Suppressor macrophage treated with lipopolysaccharide for 1 hour (primary cell): ENCODE data around the gene FBXL4.

Experiments used
- DNase-seq, 3 donors: peaks; one replicate each; pipeline ENCODE4 v3.0.0-alpha.2; 2020 to 2022

FBXL4 gene

DNA sequence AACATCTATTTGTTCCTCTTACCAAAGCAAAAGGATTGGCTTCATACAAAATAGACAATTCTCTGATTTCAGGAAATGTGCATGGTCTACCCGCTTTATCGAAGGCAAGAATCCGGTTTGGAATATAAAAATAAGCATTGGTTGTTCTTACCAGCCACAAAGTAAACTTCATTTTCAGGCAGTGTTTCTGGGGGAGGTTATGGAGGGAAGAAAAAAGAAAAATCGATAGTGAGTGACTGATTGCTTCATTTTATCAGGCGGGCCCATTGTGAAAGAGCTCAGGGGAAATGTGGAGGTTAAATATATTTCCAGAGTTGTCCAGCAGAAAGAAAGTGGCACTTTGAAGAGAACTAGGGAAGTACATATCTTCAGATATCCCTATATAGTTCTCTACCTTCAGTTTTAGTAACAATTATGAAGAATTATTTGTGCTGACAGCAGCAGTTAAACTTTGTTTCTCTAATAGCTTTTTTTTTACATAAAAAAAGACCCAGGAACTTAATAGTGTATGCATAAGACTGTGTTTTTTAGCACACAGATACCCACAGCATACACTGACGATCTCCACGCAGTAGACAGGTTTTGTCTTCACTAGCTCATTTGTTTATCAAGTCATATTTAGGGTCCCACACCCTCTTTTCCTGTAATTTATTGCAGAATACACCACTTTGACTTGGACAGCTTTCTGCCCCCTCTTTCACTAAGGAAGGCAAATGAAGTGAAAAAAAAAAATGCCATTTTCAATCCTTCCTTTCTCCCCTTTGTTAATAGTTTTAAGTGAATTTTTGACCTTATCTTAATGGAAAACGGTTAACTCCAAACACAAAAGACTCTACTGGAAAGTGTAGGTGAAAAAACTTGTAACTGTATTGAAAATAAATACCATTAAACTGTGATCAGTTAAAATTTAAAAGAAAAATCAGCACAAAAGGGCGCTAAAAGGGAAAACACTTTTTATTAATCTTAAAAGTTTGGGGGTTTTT is 110.5 kb downstream of the FBXL4 start:
- no peak for DNase-seq

DNA sequence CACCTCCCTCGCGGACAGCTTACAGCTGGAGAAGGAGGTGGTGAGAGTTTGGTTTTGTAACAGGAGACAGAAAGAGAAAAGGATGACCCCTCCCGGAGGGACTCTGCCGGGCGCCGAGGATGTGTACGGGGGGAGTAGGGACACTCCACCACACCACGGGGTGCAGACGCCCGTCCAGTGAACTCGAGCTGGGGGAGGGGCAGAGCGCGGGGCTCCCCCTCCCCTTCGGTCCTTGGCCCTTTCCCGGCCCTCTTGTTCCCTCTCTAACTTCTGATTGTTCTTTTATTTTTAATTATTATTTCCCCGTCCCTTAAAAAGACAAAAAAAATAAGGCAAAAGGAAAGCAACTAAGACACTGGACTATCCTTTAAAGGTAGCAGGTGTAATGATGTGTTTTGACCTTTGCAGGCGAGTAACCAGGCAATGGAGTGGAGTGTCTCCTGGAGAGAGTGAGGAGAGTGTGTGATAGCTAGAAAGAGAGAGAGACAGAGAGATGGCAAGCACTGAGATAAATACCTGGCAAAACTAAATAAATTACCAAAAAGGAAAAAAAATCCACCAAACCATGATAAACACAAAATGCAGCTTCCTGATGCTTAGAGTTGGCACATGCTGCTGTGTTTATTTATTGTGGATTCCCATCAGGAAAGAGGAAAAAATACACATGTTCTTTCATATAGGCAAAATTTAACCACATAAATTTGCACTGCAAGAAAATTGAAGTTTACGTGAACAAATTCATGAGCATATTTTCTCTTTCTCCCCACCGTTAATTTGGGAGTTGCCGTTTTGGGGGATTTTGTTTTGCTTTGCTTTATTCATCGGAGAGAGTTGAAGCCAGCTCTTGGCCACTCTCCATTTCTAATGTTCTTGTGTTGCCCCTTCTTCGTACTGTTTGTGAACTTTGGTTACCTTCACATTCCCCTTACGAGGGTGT is 111.5 kb downstream of the FBXL4 start:
- DNase-seq, result no peak

DNA sequence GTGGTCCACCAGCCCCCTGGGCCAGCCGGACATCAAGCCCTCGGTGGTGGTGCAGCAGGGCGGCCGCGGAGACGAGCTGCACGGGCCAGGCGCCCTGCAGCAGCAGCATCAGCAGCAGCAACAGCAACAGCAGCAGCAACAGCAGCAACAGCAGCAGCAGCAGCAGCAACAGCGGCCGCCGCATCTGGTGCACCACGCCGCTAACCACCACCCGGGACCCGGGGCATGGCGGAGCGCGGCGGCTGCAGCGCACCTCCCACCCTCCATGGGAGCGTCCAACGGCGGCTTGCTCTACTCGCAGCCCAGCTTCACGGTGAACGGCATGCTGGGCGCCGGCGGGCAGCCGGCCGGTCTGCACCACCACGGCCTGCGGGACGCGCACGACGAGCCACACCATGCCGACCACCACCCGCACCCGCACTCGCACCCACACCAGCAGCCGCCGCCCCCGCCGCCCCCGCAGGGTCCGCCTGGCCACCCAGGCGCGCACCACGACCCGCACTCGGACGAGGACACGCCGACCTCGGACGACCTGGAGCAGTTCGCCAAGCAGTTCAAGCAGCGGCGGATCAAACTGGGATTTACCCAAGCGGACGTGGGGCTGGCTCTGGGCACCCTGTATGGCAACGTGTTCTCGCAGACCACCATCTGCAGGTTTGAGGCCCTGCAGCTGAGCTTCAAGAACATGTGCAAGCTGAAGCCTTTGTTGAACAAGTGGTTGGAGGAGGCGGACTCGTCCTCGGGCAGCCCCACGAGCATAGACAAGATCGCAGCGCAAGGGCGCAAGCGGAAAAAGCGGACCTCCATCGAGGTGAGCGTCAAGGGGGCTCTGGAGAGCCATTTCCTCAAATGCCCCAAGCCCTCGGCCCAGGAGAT is 112.4 kb downstream of the FBXL4 start:
- DNase-seq, result no peak

DNA sequence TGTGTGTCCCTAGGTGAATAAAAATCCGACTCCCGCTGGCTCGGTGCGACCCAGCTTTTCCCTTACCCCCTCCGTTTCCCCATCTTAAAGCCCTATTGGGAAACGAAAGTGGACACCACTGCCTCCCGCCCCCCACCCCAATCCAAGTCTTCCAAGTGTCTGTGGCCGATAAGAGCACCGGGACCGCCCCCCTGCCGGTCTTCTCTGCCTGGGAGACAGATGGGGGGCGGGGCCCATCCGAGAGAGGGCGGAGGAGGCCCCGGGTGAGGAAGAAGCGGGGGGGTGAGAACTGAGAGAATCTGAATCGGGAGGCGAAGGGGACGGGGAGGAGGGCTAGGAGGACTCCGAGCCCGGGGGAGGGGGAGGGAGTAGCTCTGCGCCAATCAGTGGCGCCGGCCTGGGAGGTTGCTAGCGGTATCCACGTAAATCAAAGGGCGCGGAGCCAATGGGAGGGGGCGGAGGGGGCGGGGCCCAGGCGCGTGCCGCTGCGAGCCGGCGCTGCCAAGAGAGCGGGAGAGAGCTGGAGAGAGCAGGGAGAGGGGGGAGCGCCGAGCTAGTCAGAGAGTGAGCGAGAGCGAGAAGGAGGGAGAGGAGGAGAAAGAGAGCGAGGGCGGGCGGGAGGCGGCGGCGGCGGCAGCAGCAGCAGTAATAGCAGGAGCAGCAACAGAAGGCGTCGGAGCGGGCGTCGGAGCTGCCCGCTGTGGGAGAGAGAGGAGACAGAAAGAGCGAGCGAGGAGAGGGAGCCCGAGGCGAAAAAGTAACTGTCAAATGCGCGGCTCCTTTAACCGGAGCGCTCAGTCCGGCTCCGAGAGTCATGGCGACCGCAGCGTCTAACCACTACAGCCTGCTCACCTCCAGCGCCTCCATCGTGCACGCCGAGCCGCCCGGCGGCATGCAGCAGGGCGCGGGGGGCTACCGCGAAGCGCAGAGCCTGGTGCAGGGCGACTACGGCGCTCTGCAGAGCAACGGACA is 113.4 kb downstream of the FBXL4 start, which contains the start of gene POU3F2:
Gene POU3F2 (plus strand): TSS at position 515 of the 972 bp plus-strand sequence. CDS start 300 bp downstream, at position 815.
- peak; percentile 70 to 81 (median 70) for DNase-seq

DNA sequence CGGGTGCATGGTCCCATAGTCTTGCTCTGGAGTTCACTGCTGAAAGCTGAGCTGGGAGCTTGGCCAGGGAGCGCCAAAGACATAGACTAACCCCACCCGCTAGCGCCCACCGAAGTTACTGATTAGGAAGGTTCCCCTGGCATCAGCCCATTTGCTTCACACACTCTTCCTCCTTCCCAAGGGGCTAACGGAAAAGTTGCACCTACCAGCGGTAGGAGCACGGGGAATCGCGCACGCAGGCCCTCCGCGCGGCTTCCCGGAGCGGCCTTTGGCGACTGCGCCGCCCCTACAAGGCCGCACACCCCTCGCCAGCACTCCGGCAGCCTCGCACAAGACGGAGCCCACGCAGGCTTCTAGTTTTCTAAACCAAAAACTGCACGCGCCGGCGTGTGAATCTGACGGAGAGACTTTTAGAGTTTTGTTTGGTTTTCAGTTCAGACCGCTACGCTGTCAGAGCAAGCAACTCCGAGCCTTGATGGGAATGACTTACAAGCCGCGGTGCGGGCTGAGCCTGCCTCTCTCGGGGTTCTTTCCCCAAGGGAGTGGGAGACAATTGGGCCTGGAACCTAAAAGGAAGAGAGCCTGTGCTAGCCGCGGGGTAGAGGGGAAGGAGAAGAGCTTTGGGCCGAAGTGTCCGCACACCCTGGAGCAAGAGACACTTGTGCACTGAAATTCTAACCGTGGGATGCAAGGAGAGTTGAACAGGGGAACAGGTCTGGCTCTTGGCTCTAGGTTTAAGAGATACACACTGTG is 114.3 kb downstream of the FBXL4 start:
- DNase-seq, result peak; percentile 32 to 49 (median 34)

DNA sequence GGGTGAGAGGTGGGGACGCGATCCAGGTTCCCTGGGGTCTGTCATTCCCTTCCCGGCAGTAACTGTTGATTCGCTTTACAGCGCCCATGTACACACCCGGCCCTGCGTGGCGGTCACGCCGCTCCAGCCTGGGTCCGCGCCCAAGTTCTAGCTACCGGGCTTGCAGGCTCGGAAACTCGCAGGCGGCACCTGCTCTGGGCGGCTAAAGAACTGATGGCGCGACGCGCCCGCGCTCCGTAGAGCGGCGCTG is 114.8 kb downstream of the FBXL4 start:
- no peak for DNase-seq

DNA sequence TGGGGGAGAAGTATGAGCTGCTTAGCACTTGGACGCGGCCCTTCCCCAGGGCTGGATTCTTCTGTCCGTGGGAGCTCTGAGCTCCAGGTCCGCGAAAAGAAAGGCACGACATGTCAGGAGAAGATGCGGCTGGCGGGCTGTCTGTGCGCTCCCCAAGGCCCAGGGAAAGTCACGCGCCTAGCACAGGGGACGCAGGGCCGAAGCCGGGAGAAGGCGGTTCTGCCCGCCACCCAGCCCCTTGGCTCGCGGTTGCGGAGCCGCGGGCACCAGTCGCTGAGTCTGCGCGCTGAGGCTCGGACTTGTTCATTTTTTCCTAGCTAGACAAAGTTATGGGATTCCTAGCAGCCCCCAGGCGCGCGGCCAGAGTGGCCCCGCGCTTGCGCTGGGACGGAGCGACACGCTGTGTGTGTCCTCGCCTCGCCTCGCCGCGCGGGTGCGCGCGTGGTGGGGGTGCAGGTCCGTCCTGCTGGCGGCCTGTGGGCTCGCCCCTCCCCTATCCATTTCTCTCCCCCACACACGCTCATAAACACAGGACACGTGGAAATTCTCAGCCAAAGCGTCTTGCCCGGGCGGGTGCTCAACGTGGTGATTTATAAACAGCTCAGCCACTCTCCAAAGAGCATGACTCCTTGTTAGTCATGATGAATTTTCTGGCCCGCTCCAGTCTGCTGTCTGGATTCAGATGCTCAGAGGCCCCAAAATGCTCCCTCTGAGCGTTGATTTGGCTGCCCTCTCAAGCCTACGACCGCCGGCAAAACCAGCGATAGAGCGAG is 115.3 kb downstream of the FBXL4 start:
- peak; percentile 54 to 62 (median 55) for DNase-seq

DNA sequence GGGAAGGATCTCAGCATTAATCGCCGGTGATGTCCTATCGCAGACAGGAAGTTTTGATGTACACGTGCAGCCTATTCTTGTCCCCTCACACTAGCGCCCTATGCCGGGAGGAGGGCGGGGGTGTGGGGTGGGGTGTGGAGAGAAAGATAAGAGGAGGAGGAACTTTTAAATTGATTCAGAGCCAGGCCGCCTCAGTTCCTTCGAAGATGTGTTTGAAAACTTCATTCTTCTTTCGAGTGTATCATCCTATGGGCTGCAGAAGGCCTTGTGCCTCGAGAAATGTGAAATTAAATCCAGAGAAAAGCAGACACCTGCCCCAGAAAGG is 115.8 kb downstream of the FBXL4 start:
- DNase-seq, result no peak

DNA sequence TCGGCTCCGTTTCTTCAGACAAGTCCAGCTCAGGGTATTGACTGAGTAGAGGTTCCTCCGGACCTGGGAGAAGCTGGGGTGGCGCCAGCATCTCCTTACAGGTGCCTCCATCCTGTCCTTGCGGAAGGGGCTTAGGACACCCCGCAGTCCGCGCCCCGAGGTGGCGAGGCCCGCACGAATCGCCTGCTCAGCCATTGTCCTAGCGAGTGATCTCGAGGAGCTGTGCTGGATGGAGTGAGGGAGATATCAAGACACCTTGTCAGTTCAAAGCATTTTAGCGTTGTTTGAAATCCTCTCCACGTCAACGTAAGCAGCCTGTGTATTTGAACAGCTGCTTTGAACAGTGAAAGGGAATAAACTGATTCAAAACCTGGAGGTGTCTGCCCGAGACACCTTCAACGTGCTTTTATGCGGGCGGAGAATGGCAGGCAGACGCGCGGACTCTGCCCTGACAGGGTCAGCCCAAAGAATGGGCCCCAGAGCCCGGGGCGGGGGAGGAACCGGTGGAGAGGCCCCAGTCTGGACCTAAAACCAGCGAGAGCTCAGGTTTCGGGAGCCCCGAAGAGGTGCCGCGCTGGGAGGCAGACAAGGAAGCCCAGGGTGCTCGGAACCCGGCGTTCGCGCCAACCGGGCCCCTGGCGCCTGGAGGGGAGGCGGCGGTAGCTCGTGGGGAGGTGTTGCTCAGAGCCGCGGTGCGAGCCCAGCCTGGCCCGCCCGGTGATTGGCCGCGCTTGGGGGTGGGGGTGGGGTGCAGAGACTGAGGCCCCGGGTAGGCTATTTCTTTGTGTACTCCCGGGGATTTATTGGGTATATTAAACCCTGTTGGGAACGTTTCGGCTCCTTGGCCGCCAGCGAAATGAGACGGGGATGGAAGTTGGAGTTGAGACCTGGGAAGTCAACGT is 116.4 kb downstream of the FBXL4 start:
- DNase-seq, result no peak

DNA sequence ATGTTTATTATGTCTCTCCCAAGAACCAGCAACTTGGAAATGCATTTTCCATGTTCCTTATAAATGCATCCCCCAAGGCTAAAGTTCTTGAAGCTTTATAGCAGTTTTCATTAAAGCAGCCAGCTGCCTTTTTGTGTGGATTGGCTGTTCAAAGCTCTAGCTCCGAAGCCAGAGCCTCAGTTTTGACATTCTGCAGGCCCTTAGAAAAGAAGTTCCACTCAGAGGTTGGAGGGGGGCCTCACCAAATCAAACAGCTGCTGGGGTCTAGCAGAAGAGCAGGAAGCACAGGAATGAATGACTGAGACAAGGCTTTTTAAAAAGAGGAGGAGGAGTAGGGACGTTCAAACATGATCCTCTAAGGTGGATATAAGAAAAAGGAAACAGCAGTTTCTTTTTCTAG is 117.6 kb downstream of the FBXL4 start:
- DNase-seq, result no peak

DNA sequence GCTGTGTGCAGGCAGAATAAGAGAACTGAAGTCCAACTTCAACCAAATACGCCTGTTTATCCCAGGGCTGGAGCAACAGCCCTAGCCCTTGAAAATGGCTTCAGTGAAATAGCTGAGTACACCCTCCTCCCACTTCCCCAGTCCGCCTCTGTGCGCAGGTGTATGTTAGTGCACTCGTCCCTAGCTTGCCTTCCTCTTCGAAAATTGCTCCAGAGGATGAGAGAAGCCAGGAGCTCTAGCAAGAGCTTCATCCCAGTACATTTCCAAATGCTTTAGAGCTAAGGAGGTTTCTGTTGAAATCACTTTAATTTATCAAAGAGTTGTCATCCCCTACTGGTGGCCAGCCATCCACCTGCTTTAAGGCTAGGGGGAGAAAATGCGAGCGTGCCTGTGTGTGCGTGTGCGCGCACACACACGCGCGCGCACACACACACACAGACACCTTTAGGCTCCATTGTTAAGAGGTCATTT is 118.8 kb downstream of the FBXL4 start:
- no peak for DNase-seq

DNA sequence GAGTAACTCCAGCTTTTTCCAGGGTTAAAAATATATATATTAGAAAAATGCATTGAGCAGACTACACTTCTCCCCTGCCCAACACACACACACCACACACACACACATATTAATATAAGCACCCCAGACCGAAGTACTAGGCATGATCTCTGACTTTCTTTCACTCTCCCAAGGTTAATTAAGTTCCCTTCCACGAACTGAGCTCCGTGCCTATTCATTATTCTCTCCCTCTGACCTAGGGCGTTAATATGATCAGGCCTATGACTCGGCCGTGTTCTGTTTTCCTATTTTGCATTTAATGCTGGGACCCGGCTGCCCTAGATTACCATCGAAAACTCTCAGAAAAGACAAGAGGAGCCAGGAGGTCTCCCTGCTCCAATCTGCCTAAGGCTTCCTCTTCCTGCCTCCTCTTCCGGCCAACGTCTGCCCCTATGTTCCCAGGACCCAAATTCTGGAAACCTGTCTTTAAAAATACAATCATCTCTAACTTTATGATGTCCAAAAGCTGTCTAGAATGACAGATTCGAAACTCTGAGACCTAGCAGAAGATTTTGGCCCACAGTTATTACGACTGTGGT is 119.4 kb downstream of the FBXL4 start:
- no peak for DNase-seq

DNA sequence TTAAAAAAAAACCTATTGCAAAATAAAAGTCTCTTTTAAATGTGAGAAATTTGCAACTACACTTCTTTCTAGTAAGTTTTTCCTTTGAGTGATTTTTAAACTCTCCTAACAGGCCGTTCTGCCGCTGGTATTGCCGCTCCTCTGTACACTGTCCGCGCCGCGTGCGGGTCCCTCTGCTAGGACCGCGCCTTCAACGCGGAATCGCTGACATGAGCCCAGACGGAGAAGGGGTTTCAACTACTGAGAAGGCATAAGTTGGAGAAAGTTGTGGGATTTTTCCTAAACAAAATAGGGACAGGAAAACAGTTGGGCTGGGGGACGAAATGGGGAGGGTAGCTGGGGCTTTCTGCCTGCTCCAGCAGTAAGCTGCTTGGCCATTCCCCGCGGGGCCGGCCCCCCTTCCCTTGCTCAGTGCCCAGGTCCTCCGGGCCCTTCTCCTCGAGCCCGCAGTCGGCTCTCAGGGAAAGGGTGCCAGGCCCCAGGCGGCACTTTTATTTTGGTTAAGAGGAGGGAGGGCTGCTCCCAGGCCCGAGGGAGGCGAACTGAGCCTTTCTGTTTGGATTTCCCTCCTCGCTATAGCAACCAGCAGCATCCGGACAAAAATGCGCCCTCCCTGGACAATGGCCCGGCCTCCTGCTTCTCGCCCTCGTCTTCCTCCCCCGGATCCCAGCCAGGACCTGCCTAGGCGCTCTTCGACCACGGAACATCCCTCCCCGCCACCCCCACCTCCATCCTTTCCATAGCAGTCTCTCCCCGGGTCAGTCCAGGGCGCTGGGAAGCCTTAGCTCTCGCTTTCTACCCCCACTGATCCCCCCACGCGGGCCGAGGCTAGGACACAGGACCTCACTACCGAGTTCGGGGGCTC is 120.2 kb downstream of the FBXL4 start:
- no peak for DNase-seq

DNA sequence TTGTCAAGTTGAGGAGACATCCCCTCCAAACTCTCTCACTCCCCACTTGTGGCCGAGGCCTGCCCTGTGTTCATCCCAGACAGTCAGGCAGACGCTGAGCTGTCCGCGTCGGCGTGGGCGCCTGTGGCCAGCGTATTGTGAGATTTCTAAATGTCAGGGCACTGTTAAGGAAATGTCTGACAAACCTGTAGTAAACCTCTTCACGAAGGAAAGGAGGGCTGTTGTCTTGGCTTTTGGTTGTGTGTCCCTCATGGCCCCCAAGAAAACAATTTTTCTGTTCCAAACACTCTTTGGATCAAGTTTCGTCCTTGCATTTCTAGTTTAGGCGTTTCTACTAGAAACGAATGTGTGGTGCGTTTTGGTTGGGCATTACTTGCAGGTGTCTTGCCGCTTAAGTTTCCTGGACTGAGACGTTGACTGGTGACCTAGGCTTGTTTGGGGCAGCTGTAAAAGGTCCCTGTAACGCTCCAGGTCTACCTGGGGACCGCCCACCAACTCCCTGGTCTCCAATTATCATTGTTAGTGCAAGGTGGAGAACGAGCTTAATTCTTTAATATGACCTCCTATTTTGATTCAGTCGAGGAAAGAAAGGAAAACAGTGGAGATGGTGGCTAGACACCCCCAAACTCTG is 122.0 kb downstream of the FBXL4 start:
- no peak for DNase-seq

DNA sequence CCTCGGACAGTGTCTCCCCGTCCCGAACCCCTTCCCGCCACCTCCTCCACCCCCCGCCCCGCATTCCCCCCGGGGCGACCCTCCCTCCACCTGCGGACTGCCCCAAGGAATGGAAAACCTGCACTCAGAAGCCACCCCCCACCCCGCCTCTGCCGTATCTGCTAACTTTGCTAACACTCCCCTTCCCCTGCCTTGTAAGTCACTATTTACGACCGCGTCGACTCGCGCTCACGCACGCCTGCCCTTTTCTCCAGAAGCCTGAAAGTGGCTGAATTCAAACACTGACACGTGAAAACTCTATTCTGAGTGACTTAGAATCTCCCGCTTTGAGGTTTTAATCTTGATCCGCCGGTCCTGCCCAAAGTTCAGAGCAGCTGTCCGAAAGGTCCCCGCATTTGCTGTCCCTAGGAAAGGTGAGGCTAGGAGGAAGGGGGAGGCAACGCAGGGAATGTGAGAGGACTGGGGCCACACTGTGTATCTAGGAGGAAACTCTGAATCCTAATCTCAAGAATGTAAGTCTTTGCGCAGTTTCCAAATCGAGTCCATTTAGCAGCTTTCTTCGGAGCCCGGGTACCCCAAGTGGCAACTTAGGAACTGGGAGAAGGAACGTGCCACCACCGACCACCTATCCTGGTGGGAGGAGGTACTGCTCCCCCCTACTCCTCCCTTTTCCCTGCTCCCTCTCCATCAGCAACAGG is 122.7 kb downstream of the FBXL4 start:
- DNase-seq, result no peak
